GM23248 (cell line): ENCODE measurements around the gene SYCE3. TPM values are rescaled to one million over a fixed set of nuclear protein-coding genes. Genes with fewer than 3 reads are reported as not detected.

ENCODE experiments used
- DNase-seq: peaks from one replicate; pipeline ENCODE4 v3.0.0-alpha.2; 2015
- H2AFZ ChIP-seq: fragments of 200-600 bp; sonication (generic); 2 replicates; pipeline ENCODE4 v1.6.1; 2016; ENCODE audit warnings: antibody characterized with exemption
- H3F3A ChIP-seq: fragments of 200-600 bp; sonication (generic); 2 replicates; pipeline ENCODE4 v1.6.1; 2016; ENCODE audit warnings: mild to moderate bottlenecking, antibody characterized with exemption, mixed run types; ENCODE audit not compliant: insufficient read depth
- H3K27ac ChIP-seq: fragments of 200-600 bp; sonication (generic); 2 replicates; pipeline ENCODE4 v1.5.1; 2016; ENCODE audit warnings: mild to moderate bottlenecking
- H3K27me3 ChIP-seq: fragments of 200-600 bp; sonication (generic); replicated peaks from 2 replicates; pipeline ENCODE4 v1.6.1; 2016; ENCODE audit warnings: mild to moderate bottlenecking; ENCODE audit not compliant: insufficient read depth
- H3K36me3 ChIP-seq: fragments of 200-600 bp; sonication (generic); 2 replicates; pipeline ENCODE4 v1.6.1; 2016; ENCODE audit warnings: low read depth, mild to moderate bottlenecking
- H3K4me1 ChIP-seq: fragments of 200-600 bp; sonication (generic); 2 replicates; pipeline ENCODE4 v1.6.1; 2016; ENCODE audit warnings: mild to moderate bottlenecking; ENCODE audit not compliant: insufficient read depth
- H3K4me2 ChIP-seq: fragments of 200-600 bp; sonication (generic); one replicate; pipeline ENCODE4 v1.6.1; 2016; ENCODE audit warnings: mild to moderate bottlenecking; ENCODE audit not compliant: unreplicated experiment
- H3K4me3 ChIP-seq: fragments of 200-600 bp; sonication (generic); 2 replicates; pipeline ENCODE4 v1.5.1; 2016; ENCODE audit warnings: mild to moderate bottlenecking
- H3K79me2 ChIP-seq: fragments of 200-600 bp; sonication (generic); 2 replicates; pipeline ENCODE4 v1.6.1; 2016; ENCODE audit warnings: mild to moderate bottlenecking; ENCODE audit not compliant: insufficient read depth
- H3K9ac ChIP-seq: fragments of 200-600 bp; sonication (generic); 2 replicates; pipeline ENCODE4 v1.6.1; 2016; ENCODE audit warnings: mild to moderate bottlenecking
- H3K9me2 ChIP-seq: fragments of 200-600 bp; sonication (generic); 2 replicates; pipeline ENCODE4 v1.6.1; 2016; ENCODE audit warnings: mixed run types, mild to moderate bottlenecking, moderate library complexity; ENCODE audit not compliant: insufficient read depth
- H3K9me3 ChIP-seq: fragments of 200-600 bp; sonication (generic); one replicate; pipeline ENCODE4 v1.6.1; 2017; ENCODE audit warnings: low read depth
- H4K20me1 ChIP-seq: fragments of 200-600 bp; sonication (generic); 2 replicates; pipeline ENCODE4 v1.6.0; 2016; ENCODE audit not compliant: insufficient read depth
- EZH2 ChIP-seq: fragments of 200-600 bp; sonication (generic); IDR thresholded peaks from 2 replicates; pipeline ENCODE4 v1.6.1; 2018; ENCODE audit warnings: antibody characterized with exemption, mild to moderate bottlenecking; ENCODE audit not compliant: insufficient read depth, poor library complexity, severe bottlenecking
- EZH2phosphoT487 ChIP-seq: fragments of 200-600 bp; sonication (generic); IDR thresholded peaks from 2 replicates; pipeline ENCODE4 v1.6.1; 2018; ENCODE audit warnings: antibody characterized with exemption, moderate library complexity, mild to moderate bottlenecking, low read depth; ENCODE audit not compliant: insufficient read depth
- WGBS, 2 experiments: methylation state at CpG; one replicate each; pipeline ENCODE4 v1.1.6; 2015 to 2017; ENCODE audit warnings: low lambda C conversion rate in 2 of 2, low coverage in 1 of 2; ENCODE audit errors: missing lambda C conversion rate in 2 of 2; 5-methylcytosine and 5-hydroxymethylcytosine counted together
- in situ Hi-C: fragments of 300-500 bp; cut with MboI; formaldehyde crosslinking; loops from 2 replicates; pipeline ENCODE4 v1.15.0; 2020
- polyA plus RNA-seq: library from polyadenylated mRNA; unstranded; fragments of >200 nt; fragmentation: Nextera tagmentation; extraction: Ambion mirVana; gene quantifications from 2 replicates; pipeline ENCODE4 v1.2.1, GENCODE V29; 2016
- total RNA-seq: library from RNA; depleted of rRNA; stranded (reverse); fragments of >200 nt; shearing (Covaris generic); gene quantifications from 2 replicates; pipeline ENCODE4 v1.2.3, GENCODE V29; 2014

SYCE3 gene
- total and polyA plus RNA-seq, 2 experiments from 2014 or later = 0.80 TPM; not detected in 1

DNA sequence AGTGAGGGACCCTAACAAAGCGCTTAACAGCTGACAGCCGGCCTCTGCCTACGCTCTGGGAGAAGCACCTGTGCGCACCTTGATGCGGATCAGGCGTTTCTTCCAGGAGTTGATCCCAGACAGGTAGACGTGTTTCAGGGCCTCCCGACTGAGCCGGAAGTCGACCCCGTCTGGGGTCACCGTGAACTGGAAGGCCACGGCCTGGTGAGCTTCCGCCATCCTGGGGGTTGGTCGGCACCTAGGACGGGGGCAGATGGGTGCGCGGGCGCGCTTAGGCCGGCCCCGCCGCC is 14.9 kb upstream of the SYCE3 start:
- H3K27ac ChIP-seq = no peak overlapping the region
- H3K36me3 ChIP-seq = no peaks in the 10 kb centered on the region

DNA sequence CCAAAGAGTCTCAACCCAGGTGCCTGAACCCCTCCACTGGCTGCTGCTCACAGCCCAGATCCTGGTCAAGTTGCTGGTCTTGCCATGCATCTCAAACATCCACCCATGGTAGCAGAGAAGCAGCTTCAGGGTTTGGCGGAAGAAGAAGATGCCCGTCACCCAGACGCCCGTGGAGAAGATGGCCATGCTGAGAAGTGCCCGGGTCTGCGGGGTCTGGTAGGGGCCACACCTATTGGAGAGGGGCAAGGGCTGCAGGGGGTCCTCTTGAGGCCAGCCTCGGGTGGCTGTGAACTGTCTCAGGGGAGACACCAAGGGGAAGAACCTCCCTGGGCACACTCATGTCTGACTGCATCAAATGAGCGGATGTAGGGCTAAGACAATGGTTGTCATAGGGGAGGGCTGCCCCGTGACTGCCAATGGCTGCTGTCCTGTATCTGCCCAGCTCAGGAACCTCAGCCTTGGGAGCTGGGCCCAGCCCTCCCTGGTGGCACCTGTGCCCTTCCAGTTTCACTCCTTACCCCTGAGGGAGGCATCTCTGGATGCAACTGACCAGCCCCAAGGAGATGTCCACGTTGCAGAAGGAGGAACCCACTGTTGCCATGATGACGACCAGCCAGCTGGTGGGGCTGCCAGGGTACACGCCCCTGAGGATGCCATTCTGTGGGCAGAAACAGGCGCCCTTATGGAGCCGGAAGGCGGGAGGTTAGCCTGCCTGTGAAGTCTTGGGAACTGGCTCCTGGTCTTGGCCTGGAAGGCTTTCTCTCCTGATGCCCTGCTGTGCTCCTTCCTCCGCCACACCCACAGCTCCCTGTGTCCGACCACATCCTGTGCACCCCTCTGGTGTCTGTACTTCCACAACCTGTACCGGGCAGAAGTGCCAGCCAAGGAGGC is 14.3 kb upstream of the SYCE3 start:
- Histone ChIP-seq H3K9me3 (no peaks in the 10 kb centered on the region), H3K4me3 (no peak overlapping the region), H2AFZ (no peak overlapping the region), H4K20me1 (no peaks in the 10 kb centered on the region), H3K79me2 (peaks cover 9% of the 10 kb centered on the region), H3K9me2 (no peaks in the 10 kb centered on the region), H3K9ac (no peak overlapping the region), H3K4me2 (no peak overlapping the region), H3K36me3 (no peaks in the 10 kb centered on the region), H3F3A (no peaks in the 10 kb centered on the region), H3K27ac (no peak overlapping the region), H3K4me1 (peaks cover 17% of the 10 kb centered on the region), H3K27me3 (no peaks in the 10 kb centered on the region)
- in situ Hi-C loops = no loop called here
- no peak for DNase-seq
- no peak for TF ChIP-seq EZH2
- TF ChIP-seq EZH2phosphoT487 = no peak
- WGBS, 2 experiments = 69 to 71% methylated on average over 18 of the region's 18 CpGs

More for the DNA sequence above, 14.9 kb upstream of the SYCE3 start:
- H3K79me2 ChIP-seq = peaks cover 10% of the 10 kb centered on the region
- no peak overlapping the region for H3K4me2 ChIP-seq
- no peak for DNase-seq
- H3F3A ChIP-seq = no peaks in the 10 kb centered on the region
- no peaks in the 10 kb centered on the region for H3K9me2 ChIP-seq
- no peak overlapping the region for H3K9ac ChIP-seq
- no peaks in the 10 kb centered on the region for H4K20me1 ChIP-seq
- in situ Hi-C loops = no loop called here
- no peaks in the 10 kb centered on the region for H3K9me3 ChIP-seq
- H3K27me3 ChIP-seq = no peaks in the 10 kb centered on the region
- no peak for TF ChIP-seq EZH2
- no peak for TF ChIP-seq EZH2phosphoT487
- 46 to 52% methylated on average over 13 to 21 of the region's 23 CpGs for WGBS, 2 experiments
- no peak overlapping the region for H2AFZ ChIP-seq
- peaks cover 17% of the 10 kb centered on the region for H3K4me1 ChIP-seq
- no peak overlapping the region for H3K4me3 ChIP-seq

DNA sequence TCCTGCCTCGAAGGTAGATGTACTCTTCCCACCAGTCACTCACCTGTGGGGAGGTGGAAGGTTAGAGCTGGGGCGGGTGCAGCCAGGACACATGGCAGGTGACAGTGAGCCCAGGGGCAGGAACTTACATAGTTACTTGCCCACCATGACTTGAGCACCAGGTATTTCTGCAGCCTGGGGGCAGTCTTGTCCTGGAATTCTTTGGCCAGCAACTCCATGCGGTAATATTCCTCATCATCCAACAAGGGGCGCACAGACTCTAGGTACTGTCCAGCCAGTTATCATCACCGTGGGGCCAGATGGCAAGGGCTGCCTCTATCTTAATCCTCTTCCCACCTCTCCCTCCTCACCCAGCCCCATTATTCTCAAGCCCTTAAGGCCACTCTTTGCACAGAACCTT is 13.4 kb upstream of the SYCE3 start:
- H3K4me3 ChIP-seq = no peak overlapping the region
- H3K4me2 ChIP-seq = no peak overlapping the region
- H3K36me3 ChIP-seq = no peaks in the 10 kb centered on the region
- no peak overlapping the region for H2AFZ ChIP-seq
- in situ Hi-C loops = no loop called here
- peak; percentile 47 for DNase-seq
- no peaks in the 10 kb centered on the region for H3K79me2 ChIP-seq
- TF ChIP-seq EZH2phosphoT487 (no peak), EZH2 (no peak)
- H3F3A ChIP-seq = no peaks in the 10 kb centered on the region
- 81 to 89% methylated on average over 5 of the region's 5 CpGs for WGBS, 2 experiments
- H3K9me3 ChIP-seq = no peaks in the 10 kb centered on the region
- H3K27ac ChIP-seq = no peak overlapping the region
- no peaks in the 10 kb centered on the region for H4K20me1 ChIP-seq
- no peaks in the 10 kb centered on the region for H3K9me2 ChIP-seq
- H3K9ac ChIP-seq = no peak overlapping the region
- peaks cover 14% of the 10 kb centered on the region for H3K4me1 ChIP-seq
- H3K27me3 ChIP-seq = no peaks in the 10 kb centered on the region

DNA sequence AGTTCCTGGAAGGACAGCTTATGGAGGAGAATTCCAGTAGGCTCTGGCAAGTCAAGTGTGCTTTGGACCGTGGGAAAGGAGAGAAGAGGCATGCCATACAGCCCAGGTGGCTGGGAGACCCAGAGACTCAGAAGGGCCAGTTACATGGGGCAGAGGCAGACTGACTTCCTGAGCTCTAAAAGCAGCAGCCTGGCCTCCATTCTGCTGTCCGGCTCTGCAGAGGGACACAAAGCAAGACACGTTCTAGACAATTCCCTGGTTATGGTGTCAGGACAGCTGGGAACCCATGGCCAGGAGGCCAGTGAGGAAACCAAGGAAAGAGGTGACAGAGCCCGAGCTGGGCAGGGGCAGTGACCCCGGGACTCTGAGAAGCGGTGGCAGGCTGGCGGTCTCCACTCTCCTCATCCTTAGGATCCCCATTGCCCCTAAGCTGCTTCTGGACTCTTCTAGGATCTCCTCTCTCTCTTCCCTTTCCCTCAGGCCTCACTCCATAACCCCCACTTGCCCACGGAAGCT is 12.8 kb upstream of the SYCE3 start:
- Histone ChIP-seq H3K9ac (no peak overlapping the region), H3K27ac (no peak overlapping the region), H3K4me3 (no peak overlapping the region), H3F3A (no peaks in the 10 kb centered on the region), H3K9me3 (no peaks in the 10 kb centered on the region), H3K36me3 (no peaks in the 10 kb centered on the region), H3K9me2 (no peaks in the 10 kb centered on the region), H4K20me1 (no peaks in the 10 kb centered on the region), H2AFZ (no peak overlapping the region), H3K79me2 (no peaks in the 10 kb centered on the region), H3K4me1 (peaks cover 14% of the 10 kb centered on the region), H3K4me2 (no peak overlapping the region), H3K27me3 (no peaks in the 10 kb centered on the region)
- DNase-seq = no peak
- in situ Hi-C loops = no loop called here
- 91 to 96% methylated on average over 8 of the region's 8 CpGs for WGBS, 2 experiments
- no peak for TF ChIP-seq EZH2phosphoT487
- no peak for TF ChIP-seq EZH2
